SU-DHL-6 (cell line): ENCODE measurements around the gene SPOCK3.
A peak's percentile ranks its signal among the peaks of the same experiment; 100 is the strongest.

Experiments used
- H2AFZ ChIP-seq: fragments of 200-600 bp; sonication (generic); 2 replicates; pipeline ENCODE4 v1.6.1; 2014; ENCODE audit warnings: low read depth, mild to moderate bottlenecking, moderate library complexity, mixed read lengths, antibody characterized with exemption, low read length; ENCODE audit not compliant: severe bottlenecking
- H3F3A ChIP-seq: fragments of 200-600 bp; shearing (Covaris generic); 2 replicates; pipeline ENCODE4 v1.6.0; 2016; ENCODE audit warnings: antibody characterized with exemption, mild to moderate bottlenecking; ENCODE audit not compliant: insufficient read depth
- H3K27ac ChIP-seq: fragments of 200-600 bp; sonication (generic); 2 replicates; pipeline ENCODE4 v1.5.1; 2016; ENCODE audit warnings: low read depth, mild to moderate bottlenecking, low read length, moderate library complexity, mixed read lengths
- H3K27me3 ChIP-seq: fragments of 200-600 bp; sonication (generic), shearing (Covaris generic); 2 replicates; pipeline ENCODE4 v1.6.0; 2014; ENCODE audit warnings: mild to moderate bottlenecking, low read length
- H3K36me3 ChIP-seq: fragments of 200-600 bp; sonication (generic); 2 replicates; pipeline ENCODE4 v1.6.1; 2014; ENCODE audit warnings: mild to moderate bottlenecking, low read length, mixed read lengths
- H3K4me2 ChIP-seq: fragments of 300-600, 200-600 bp; shearing (Covaris generic), sonication (generic); 2 replicates; pipeline ENCODE4 v1.6.0; 2014; ENCODE audit warnings: low read length, low read depth, mild to moderate bottlenecking; ENCODE audit not compliant: poor library complexity, severe bottlenecking
- H3K4me3 ChIP-seq: fragments of 200-600 bp; sonication (generic); 2 replicates; pipeline ENCODE4 v1.5.1; 2014; ENCODE audit warnings: antibody characterized with exemption, low read length, mild to moderate bottlenecking, mixed read lengths; ENCODE audit not compliant: insufficient read depth, poor library complexity, severe bottlenecking
- H3K79me2 ChIP-seq: fragments of 200-600 bp; sonication (generic); 2 replicates; pipeline ENCODE4 v1.6.1; 2014; ENCODE audit warnings: mild to moderate bottlenecking, low read length, moderate library complexity; ENCODE audit not compliant: insufficient read depth
- H3K9ac ChIP-seq: fragments of 200-600 bp; sonication (generic); 2 replicates; pipeline ENCODE4 v1.7.0; 2014; ENCODE audit warnings: mild to moderate bottlenecking, low read length
- H3K9me2 ChIP-seq: fragments of 200-600 bp; sonication (generic); replicated peaks from 2 replicates; pipeline ENCODE4 v1.6.1; 2014; ENCODE audit warnings: low read length; ENCODE audit not compliant: insufficient read depth
- H3K9me3 ChIP-seq: fragments of 200-600 bp; sonication (generic); 2 replicates; pipeline ENCODE4 v1.6.1; 2014; ENCODE audit warnings: low read length, mixed read lengths; ENCODE audit not compliant: insufficient read depth
- H4K20me1 ChIP-seq: fragments of 200-600 bp; sonication (generic); 2 replicates; pipeline ENCODE4 v1.6.1; 2014; ENCODE audit warnings: low read depth, mild to moderate bottlenecking, antibody characterized with exemption, low read length, moderate library complexity, mixed read lengths
- EZH2phosphoT487 ChIP-seq: fragments of 200-600 bp; sonication (generic), shearing (Covaris generic); conservative IDR thresholded peaks from 2 replicates; pipeline ENCODE4 v1.6.1; 2018; ENCODE audit warnings: mild to moderate bottlenecking, antibody characterized with exemption, low read length, moderate library complexity, mixed read lengths
- TF ChIP-seq, protein P1 (sequence below): fragments of 200-600 bp; sonication (generic); IDR thresholded peaks from one replicate; pipeline ENCODE4 v1.5.1; 2017; ENCODE audit warnings: antibody characterized with exemption, mild to moderate bottlenecking, low read length, moderate library complexity; ENCODE audit not compliant: insufficient read depth, poor library complexity, severe bottlenecking

Gene SPOCK3

DNA sequence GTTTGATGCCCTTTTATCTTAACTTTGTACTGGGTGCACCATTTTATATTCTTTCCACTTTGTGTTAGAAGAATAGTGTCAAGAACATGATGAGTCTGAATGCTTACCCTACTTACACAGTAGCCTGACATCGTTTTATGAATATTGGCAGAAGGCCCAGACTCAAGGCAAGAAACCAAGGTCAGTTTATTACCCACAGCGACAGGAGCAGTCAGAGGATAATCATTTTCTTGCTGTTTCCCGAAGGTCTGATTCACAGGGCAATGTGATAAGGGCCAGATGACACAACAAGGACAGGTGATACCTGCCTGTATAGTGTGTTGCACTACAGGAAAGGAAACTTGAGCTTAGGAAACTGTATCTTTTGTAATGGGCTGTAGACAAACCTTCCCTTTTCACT is 417.4 kb downstream of the SPOCK3 start:
- no peak overlapping the region for H3K9ac ChIP-seq
- no peaks in the 10 kb centered on the region for H3K79me2 ChIP-seq
- no peaks in the 10 kb centered on the region for H3K36me3 ChIP-seq
- H3K9me2 ChIP-seq, result no peaks in the 10 kb centered on the region
- H2AFZ ChIP-seq, result no peak overlapping the region
- H3K27me3 ChIP-seq, result no peaks in the 10 kb centered on the region
- no peak overlapping the region for H3K27ac ChIP-seq
- no peaks in the 10 kb centered on the region for H4K20me1 ChIP-seq
- no peak overlapping the region for H3K4me2 ChIP-seq
- peaks cover 4% of the 10 kb centered on the region; the same call in 1 of the 2 replicates for H3K9me3 ChIP-seq
- no peaks in the 10 kb centered on the region for H3F3A ChIP-seq
- TF ChIP-seq, protein P1, sequence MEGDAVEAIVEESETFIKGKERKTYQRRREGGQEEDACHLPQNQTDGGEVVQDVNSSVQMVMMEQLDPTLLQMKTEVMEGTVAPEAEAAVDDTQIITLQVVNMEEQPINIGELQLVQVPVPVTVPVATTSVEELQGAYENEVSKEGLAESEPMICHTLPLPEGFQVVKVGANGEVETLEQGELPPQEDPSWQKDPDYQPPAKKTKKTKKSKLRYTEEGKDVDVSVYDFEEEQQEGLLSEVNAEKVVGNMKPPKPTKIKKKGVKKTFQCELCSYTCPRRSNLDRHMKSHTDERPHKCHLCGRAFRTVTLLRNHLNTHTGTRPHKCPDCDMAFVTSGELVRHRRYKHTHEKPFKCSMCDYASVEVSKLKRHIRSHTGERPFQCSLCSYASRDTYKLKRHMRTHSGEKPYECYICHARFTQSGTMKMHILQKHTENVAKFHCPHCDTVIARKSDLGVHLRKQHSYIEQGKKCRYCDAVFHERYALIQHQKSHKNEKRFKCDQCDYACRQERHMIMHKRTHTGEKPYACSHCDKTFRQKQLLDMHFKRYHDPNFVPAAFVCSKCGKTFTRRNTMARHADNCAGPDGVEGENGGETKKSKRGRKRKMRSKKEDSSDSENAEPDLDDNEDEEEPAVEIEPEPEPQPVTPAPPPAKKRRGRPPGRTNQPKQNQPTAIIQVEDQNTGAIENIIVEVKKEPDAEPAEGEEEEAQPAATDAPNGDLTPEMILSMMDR, result no peak
- no peak for TF ChIP-seq EZH2phosphoT487
- H3K4me3 ChIP-seq, result no peak overlapping the region

DNA sequence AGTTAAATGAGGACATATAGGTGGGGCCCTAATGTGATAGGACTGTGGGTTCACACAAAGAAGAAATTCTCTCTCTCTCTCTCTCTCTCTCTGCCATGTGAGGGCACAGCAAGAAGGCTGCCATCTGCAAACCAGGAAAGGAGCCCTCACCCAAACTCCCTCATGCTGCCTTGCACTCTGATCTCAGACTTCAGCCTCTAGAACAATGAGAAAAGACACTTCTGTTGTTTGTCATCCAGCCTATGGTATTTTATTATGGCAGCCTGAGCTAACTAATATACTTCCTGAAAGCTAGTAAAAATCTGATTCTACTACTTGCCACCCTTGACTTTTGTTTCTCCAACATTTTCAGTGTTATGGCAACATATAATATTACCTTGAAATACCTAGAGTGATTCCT is 425.9 kb downstream of the SPOCK3 start:
- Histone ChIP-seq H4K20me1 (no peaks in the 10 kb centered on the region), H3K4me3 (no peak overlapping the region), H3K9ac (no peak overlapping the region), H3K27ac (no peak overlapping the region), H3K36me3 (no peaks in the 10 kb centered on the region), H3K4me2 (no peak overlapping the region), H3K79me2 (no peaks in the 10 kb centered on the region), H2AFZ (peak overlapping the region; percentile 46), H3F3A (no peaks in the 10 kb centered on the region), H3K27me3 (no peaks in the 10 kb centered on the region), H3K9me3 (no peaks in the 10 kb centered on the region), H3K9me2 (no peaks in the 10 kb centered on the region)
- TF ChIP-seq, protein P1, result no peak

DNA sequence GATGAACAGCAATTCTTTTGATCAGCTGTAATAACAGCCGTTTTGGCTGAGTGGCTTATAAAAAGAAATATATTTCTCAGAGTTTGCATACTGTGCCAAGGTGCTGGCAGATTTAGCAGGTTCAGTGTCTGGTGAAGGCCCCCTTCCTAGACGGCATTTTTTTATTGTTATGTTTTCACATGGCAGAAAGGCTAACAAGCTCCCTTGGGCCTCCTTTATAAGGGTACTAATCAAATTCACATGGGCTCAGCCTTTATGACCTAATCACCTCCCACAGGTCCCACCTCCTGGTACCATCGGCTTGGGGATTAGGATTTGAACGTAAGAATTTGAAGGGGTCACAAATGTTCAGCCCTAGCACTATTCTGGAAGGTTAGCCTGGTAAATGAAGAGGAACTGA is 431.9 kb downstream of the SPOCK3 start:
- H3K27ac ChIP-seq, result no peak overlapping the region
- peak overlapping the region; percentile 91 for H2AFZ ChIP-seq
- H3K4me3 ChIP-seq, result no peak overlapping the region

More for the DNA sequence above, 431.9 kb downstream of the SPOCK3 start:
- H3K79me2 ChIP-seq, result no peaks in the 10 kb centered on the region
- H3K9me3 ChIP-seq, result no peaks in the 10 kb centered on the region
- H3K36me3 ChIP-seq, result no peaks in the 10 kb centered on the region
- H3F3A ChIP-seq, result no peaks in the 10 kb centered on the region
- peak overlapping the region; percentile 8 for H3K4me2 ChIP-seq
- no peaks in the 10 kb centered on the region for H3K9me2 ChIP-seq
- no peaks in the 10 kb centered on the region for H3K27me3 ChIP-seq
- H4K20me1 ChIP-seq, result no peaks in the 10 kb centered on the region
- no peak for TF ChIP-seq EZH2phosphoT487
- TF ChIP-seq, protein P1, result no peak
- no peak overlapping the region for H3K9ac ChIP-seq
